T-helper 1 cell treated with Interleukin-12 subunit alpha and Interleukin-12 subunit beta and Interleukin-4 antibody, amounts not matched to agents 30 μg/mL and 1 μg/mL, for 36 hours (primary cell): Measurements from ENCODE around the gene MIER2.

Experiments
- H3K27ac Mint-ChIP-seq: one replicate; pipeline ENCODE4 v1.8.0; 2021; ENCODE audit warnings: mild to moderate bottlenecking, mixed read lengths
- H3K27me3 Mint-ChIP-seq: one replicate; pipeline ENCODE4 v1.8.0; 2021; ENCODE audit warnings: low read depth, mixed read lengths
- H3K36me3 Mint-ChIP-seq: one replicate; pipeline ENCODE4 v1.8.0; 2021; ENCODE audit warnings: low read depth, mixed read lengths
- H3K4me1 Mint-ChIP-seq: one replicate; pipeline ENCODE4 v1.8.0; 2021; ENCODE audit warnings: low read depth, mixed read lengths
- H3K4me3 Mint-ChIP-seq: one replicate; pipeline ENCODE4 v1.8.0; 2021; ENCODE audit warnings: mild to moderate bottlenecking, moderate library complexity, mixed read lengths
- H3K9me3 Mint-ChIP-seq: one replicate; pipeline ENCODE4 v1.8.0; 2021; ENCODE audit warnings: mixed read lengths

The MIER2 gene

GRCh38 chr19:338421-338820, 6.2 kb downstream of the MIER2 start:
- Mint-ChIP-seq H3K36me3 (peaks cover 28% of the 10 kb centered on the region), H3K4me3 (no peak overlapping the region), H3K9me3 (no peaks in the 10 kb centered on the region), H3K4me1 (peaks cover 30% of the 10 kb centered on the region), H3K27ac (no peak overlapping the region), H3K27me3 (no peaks in the 10 kb centered on the region)

DNA sequence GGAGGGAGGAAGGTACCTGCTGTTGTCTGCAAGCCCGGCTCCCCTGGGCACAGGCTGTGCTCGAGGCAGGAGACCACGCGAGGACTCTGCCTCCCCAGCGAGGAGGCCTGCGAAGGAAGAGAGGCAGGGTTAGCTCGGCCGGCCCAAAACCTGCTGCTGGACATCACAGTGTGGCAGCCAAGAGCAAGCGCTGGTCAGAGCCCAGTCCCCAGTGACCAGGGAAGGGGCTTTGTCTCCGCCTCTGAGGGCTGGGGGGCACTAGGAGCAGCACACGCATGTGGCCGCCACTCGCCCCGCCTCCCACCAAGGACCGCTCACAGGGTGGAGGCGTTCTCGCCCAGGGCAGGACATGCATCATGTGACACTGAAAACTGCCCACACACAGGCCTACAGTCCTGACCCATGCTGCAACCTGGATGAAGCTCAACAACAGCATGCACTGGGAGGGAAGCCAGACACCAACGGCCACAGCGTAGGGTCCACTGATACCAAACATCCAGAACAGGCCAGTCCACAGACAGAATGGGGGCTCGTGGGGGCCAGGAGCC, 8.5 kb downstream of the MIER2 start:
- Mint-ChIP-seq H3K27me3 (no peaks in the 10 kb centered on the region), H3K4me3 (no peak overlapping the region), H3K9me3 (no peaks in the 10 kb centered on the region), H3K36me3 (peaks cover 28% of the 10 kb centered on the region), H3K27ac (no peak overlapping the region), H3K4me1 (peaks cover 18% of the 10 kb centered on the region)

GRCh38 chr19:335486-336066, 9.0 kb downstream of the MIER2 start:
- Mint-ChIP-seq H3K4me3 (no peak overlapping the region), H3K4me1 (peaks cover 14% of the 10 kb centered on the region)

GRCh38 chr19:335072-335471, 9.5 kb downstream of the MIER2 start:
- no peak overlapping the region for H3K27ac Mint-ChIP-seq
- no peaks in the 10 kb centered on the region for H3K27me3 Mint-ChIP-seq
- peaks cover 32% of the 10 kb centered on the region for H3K36me3 Mint-ChIP-seq
- peaks cover 4% of the 10 kb centered on the region for H3K9me3 Mint-ChIP-seq
- H3K4me1 Mint-ChIP-seq, result peaks cover 11% of the 10 kb centered on the region
- H3K4me3 Mint-ChIP-seq, result no peak overlapping the region

More at GRCh38 chr19:335486-336066, 9.0 kb downstream of the MIER2 start:
- peaks cover 3% of the 10 kb centered on the region for H3K9me3 Mint-ChIP-seq
- H3K27me3 Mint-ChIP-seq, result no peaks in the 10 kb centered on the region
- no peak overlapping the region for H3K27ac Mint-ChIP-seq
- H3K36me3 Mint-ChIP-seq, result peaks cover 33% of the 10 kb centered on the region

DNA sequence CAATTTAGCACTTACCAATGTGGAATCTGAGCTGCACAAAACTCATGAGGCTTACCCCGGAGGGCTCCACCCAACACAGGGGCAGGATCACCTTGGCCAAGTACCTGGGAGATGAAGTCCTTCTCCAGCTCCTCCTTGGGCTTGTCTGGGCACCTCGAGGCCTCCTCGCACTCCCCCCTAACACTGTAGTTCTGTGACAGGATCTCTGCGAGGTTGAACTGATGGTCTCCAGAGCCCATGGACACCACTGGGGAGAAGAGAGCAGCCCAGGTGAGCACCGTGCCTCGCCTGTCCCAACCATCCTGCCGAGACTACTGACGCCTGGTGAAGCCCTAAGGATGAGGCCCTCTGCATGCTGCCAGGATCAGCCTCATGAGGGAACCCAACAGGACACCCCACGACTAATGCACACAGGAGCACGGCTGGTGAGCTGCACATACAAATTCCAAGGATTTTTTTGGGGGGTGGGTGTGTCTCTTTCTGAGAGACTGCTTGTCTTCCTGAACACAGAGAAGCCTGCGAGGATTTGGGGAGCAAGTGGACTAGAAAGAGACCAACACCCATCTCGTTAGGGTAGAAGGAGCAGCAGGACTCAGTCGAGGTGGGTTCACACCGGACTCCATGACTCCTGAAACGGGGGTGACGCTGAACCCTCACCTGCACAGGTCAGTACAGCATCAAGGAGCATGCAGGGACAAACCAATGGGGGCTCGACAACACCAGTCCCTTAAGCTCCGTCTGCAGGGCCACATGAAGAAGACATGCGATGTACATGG, 10.1 kb downstream of the MIER2 start:
- no peak overlapping the region for H3K4me3 Mint-ChIP-seq
- H3K9me3 Mint-ChIP-seq, result peaks cover 4% of the 10 kb centered on the region
- H3K27ac Mint-ChIP-seq, result no peak overlapping the region
- H3K27me3 Mint-ChIP-seq, result no peaks in the 10 kb centered on the region
- H3K36me3 Mint-ChIP-seq, result peaks cover 32% of the 10 kb centered on the region
- peaks cover 6% of the 10 kb centered on the region for H3K4me1 Mint-ChIP-seq

GRCh38 chr19:330503-330902, 14.1 kb downstream of the MIER2 start:
- Mint-ChIP-seq H3K27me3 (no peaks in the 10 kb centered on the region), H3K4me1 (no peaks in the 10 kb centered on the region), H3K9me3 (peaks cover 22% of the 10 kb centered on the region), H3K4me3 (no peak overlapping the region), H3K27ac (no peak overlapping the region), H3K36me3 (peaks cover 55% of the 10 kb centered on the region)

- no peak overlapping the region for H3K27ac Mint-ChIP-seq
- H3K4me1 Mint-ChIP-seq, result no peaks in the 10 kb centered on the region
- H3K36me3 Mint-ChIP-seq, result peaks cover 53% of the 10 kb centered on the region
- no peak overlapping the region for H3K4me3 Mint-ChIP-seq
- H3K27me3 Mint-ChIP-seq, result no peaks in the 10 kb centered on the region
- peaks cover 22% of the 10 kb centered on the region for H3K9me3 Mint-ChIP-seq
Measured at GRCh38 chr19:329876-330275, 14.7 kb downstream of the MIER2 start.

DNA sequence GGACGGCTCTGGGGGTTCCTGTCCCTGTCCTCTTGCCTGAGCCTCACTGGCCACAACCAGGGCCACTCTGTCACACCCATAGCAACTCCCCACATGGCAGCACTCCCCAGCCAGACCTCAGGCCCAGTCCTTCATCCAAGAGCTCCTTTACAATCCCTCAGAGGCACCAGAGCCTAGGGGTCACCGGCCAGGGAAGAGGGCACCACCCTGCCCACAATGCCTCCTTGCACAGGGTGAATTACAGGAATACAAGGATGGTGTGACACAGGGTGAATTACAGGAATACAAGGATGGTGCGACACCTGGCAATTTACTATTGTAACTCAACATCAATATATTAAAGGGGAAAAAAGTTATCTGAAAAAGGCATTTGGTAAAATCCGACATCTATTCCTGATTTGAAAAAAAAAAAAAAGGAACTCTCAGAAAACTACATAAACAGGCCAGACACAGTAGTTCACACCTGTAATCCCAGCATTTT, 16.5 kb downstream of the MIER2 start:
- Mint-ChIP-seq H3K4me3 (no peak overlapping the region), H3K27me3 (no peaks in the 10 kb centered on the region), H3K36me3 (peaks cover 43% of the 10 kb centered on the region), H3K27ac (no peak overlapping the region), H3K9me3 (peaks cover 22% of the 10 kb centered on the region), H3K4me1 (no peaks in the 10 kb centered on the region)

DNA sequence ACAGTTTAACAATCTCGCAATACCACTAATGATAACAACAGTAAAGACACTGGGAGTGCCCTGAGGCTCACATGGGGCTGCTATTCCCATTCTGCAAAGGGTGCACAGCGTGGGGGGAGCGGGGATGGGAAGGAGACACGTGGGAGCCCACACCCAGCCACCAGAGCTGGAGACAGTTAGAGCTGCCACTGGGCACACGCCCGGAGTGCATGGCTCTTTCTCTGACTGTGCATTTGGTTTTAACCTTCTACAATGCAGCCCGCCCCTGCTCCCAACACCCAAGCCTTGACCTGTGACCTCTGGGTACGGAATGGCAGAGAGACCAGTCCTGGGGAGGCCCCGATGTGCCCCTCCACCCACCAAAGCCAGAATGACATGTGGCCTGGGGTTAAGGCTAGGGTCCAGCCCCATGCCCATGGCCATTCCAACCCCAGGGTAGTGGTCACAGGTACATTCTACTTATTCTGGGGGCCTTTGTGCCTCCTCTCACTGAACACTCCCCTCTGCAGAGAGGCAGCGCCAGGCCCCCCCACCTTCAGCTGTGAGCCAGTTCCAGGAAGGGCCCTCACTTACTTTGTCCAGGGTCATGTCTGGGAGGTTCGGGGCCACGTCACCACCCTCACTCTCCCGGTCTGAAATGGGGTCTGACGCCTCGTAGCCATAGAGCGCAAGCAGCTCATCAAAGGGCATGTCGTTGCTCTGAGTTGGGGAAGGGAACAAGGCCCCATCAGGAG, 17.1 kb downstream of the MIER2 start:
- Mint-ChIP-seq H3K27me3 (no peaks in the 10 kb centered on the region), H3K27ac (no peak overlapping the region), H3K4me3 (no peak overlapping the region), H3K4me1 (no peaks in the 10 kb centered on the region), H3K36me3 (peaks cover 43% of the 10 kb centered on the region), H3K9me3 (peaks cover 22% of the 10 kb centered on the region)

DNA sequence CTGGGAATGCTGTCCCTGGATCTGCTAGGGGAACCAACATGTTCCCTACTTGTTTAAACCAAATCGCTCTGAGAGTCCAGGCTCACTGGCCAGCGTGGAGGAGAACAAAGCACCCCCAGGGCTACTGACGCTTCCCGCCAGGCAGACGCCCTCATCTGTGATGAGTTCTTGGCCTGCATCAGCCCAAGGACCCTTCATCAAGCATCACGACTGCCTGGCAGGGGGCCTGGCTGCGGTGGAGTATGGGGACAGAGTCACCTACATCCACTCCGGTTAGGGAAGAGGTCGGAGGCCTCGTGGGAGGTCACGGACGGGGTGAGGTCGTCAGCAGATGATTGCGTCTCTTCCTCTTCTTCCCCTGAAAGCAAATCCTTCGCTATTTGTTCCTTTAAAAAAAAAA, 17.7 kb downstream of the MIER2 start:
- no peaks in the 10 kb centered on the region for H3K4me1 Mint-ChIP-seq
- H3K4me3 Mint-ChIP-seq, result no peak overlapping the region
- H3K27me3 Mint-ChIP-seq, result no peaks in the 10 kb centered on the region
- no peak overlapping the region for H3K27ac Mint-ChIP-seq
- peaks cover 22% of the 10 kb centered on the region for H3K9me3 Mint-ChIP-seq
- H3K36me3 Mint-ChIP-seq, result peaks cover 43% of the 10 kb centered on the region

DNA sequence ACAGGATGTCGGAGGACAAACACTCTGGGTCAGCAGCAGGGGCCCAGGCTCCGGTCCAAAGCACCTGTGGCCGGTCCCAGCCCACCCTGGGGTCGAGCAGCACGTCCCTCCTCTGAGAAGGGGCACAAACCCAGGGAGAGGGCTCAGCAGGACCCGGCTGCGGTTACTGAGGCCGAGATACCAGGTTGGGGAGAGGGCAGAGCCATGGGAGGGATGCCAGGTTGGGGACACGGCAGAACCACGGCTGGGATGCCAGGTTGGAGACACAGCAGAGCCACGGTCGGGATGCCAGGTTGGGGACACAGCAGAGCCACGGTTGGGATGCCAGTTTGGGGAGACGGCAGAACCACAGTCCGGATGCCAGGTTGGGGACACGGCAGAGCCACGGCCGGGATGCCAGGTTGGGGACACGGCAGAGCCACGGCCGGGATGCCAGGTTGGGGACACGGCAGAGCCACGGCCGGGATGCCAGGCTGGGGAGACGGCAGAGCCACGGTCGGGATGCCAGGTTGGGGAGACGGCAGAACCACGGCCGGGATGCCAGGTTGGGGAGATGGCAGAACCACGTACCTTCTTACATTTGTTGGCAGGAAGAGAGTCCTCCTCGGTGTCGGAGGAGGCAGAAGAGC, 18.5 kb downstream of the MIER2 start:
- Mint-ChIP-seq H3K36me3 (peaks cover 43% of the 10 kb centered on the region), H3K4me1 (no peaks in the 10 kb centered on the region)

GRCh38 chr19:325173-325936, 19.2 kb downstream of the MIER2 start:
- H3K27me3 Mint-ChIP-seq, result no peaks in the 10 kb centered on the region
- H3K4me3 Mint-ChIP-seq, result no peak overlapping the region
- peaks cover 42% of the 10 kb centered on the region for H3K36me3 Mint-ChIP-seq
- peaks cover 17% of the 10 kb centered on the region for H3K9me3 Mint-ChIP-seq
- no peaks in the 10 kb centered on the region for H3K4me1 Mint-ChIP-seq
- no peak overlapping the region for H3K27ac Mint-ChIP-seq

More for the DNA sequence above, 18.5 kb downstream of the MIER2 start:
- peaks cover 22% of the 10 kb centered on the region for H3K9me3 Mint-ChIP-seq
- no peaks in the 10 kb centered on the region for H3K27me3 Mint-ChIP-seq
- H3K4me3 Mint-ChIP-seq, result no peak overlapping the region
- H3K27ac Mint-ChIP-seq, result no peak overlapping the region

DNA sequence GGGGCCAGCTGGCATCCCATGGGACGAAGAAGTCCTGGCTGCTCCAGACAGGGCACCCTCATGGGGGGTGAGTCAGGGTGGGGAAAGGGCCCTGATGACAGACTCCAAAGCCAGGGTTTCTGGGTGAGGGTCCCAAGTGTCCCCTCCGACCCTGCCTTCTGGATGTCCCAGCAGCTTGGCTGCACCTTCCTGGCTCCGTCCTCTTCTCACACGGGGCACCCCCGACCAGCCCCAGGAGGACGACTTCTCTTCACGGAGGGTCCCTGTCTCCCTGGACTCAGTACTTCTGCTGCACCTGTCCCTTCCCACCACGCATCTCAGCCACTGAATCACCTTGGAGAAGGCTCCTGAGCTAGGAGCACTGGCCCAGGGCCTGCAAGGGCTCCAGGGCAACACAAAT, 19.9 kb downstream of the MIER2 start:
- Mint-ChIP-seq H3K27ac (no peak overlapping the region), H3K4me3 (no peak overlapping the region), H3K27me3 (no peaks in the 10 kb centered on the region), H3K9me3 (peaks cover 17% of the 10 kb centered on the region), H3K4me1 (no peaks in the 10 kb centered on the region), H3K36me3 (peaks cover 46% of the 10 kb centered on the region)

DNA sequence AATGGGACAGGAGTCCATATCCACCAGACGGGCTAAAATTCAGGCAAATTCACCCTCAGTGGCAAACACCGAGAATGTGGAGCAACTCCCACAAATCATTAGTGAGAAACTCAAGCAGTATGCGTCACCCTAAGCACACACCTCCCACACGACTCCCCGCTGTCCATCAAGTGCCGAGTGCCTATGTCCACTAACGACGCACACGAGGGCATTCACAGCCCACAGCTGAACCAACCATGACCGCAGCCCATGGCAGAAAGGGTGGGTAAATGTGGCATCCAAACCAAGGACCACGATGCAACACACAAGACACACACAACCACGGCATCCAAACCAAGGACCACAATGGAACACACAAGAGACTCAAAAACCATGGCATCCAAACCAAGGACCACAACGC, 22.0 kb downstream of the MIER2 start:
- H3K9me3 Mint-ChIP-seq, result peaks cover under 1% of the 10 kb centered on the region
- no peaks in the 10 kb centered on the region for H3K27me3 Mint-ChIP-seq
- no peak overlapping the region for H3K27ac Mint-ChIP-seq
- H3K4me3 Mint-ChIP-seq, result no peak overlapping the region
- peaks cover 34% of the 10 kb centered on the region for H3K36me3 Mint-ChIP-seq
- H3K4me1 Mint-ChIP-seq, result no peaks in the 10 kb centered on the region
